Measurements from ENCODE around the gene SOX6. TPM values are rescaled to one million over a fixed set of nuclear protein-coding genes. Genes with fewer than 3 reads are reported as not detected.
A peak's percentile ranks its signal among the peaks of the same experiment; 100 is the strongest.
"Not testable (repeated sequence)": the region's sequence is repeated elsewhere in the genome, so short reads cannot be mapped to it uniquely, and the experiment has no call there.

The SOX6 gene
- total and polyA plus RNA-seq, 9 donors: 10.9 to 26.5 (median 17.9) TPM

- H3K27ac ChIP-seq (ENCODE audit: low read length): no peak overlapping the region
- no CpG with 5 or more reads among the region's 1 CpG for WGBS (ENCODE audit: insufficient coverage)
Observed at GRCh38 chr11:16040151-16040550, 316.2 kb downstream of the SOX6 start.

GRCh38 chr11:16037179-16037578 is 319.2 kb downstream of the SOX6 start:
- Histone ChIP-seq H3K27me3 (ENCODE audit: control insufficient read depth, insufficient read depth, low read length) (no peaks in the 10 kb centered on the region), H3K36me3 (ENCODE audit: control insufficient read depth, insufficient read depth, low read length) (no peaks in the 10 kb centered on the region), H3K4me3 (ENCODE audit: low read length) (no peak overlapping the region), H3K27ac (ENCODE audit: low read length) (no peak overlapping the region), H3K9me3 (replicated peaks; ENCODE audit: control insufficient read depth, low read depth, low read length) (no peaks in the 10 kb centered on the region), H3K4me1 (ENCODE audit: control insufficient read depth, insufficient read depth, low read length) (no peaks in the 10 kb centered on the region)
- no peak for DNase-seq

More at GRCh38 chr11:16040151-16040550, 316.2 kb downstream of the SOX6 start:
- DNase-seq: peak; percentile 37
- no peaks in the 10 kb centered on the region for H3K27me3 ChIP-seq (ENCODE audit: control insufficient read depth, insufficient read depth, low read length)
- H3K4me3 ChIP-seq (ENCODE audit: low read length): no peak overlapping the region
- no peaks in the 10 kb centered on the region for H3K36me3 ChIP-seq (ENCODE audit: control insufficient read depth, insufficient read depth, low read length)
- no peaks in the 10 kb centered on the region for H3K9me3 ChIP-seq (replicated peaks; ENCODE audit: control insufficient read depth, low read depth, low read length)
- H3K4me1 ChIP-seq (ENCODE audit: control insufficient read depth, insufficient read depth, low read length): no peaks in the 10 kb centered on the region

GRCh38 chr11:16036218-16036617 is 320.1 kb downstream of the SOX6 start:
- H3K27ac ChIP-seq (ENCODE audit: low read length): no peak overlapping the region
- no peaks in the 10 kb centered on the region for H3K4me1 ChIP-seq (ENCODE audit: control insufficient read depth, insufficient read depth, low read length)
- no peaks in the 10 kb centered on the region for H3K36me3 ChIP-seq (ENCODE audit: control insufficient read depth, insufficient read depth, low read length)
- H3K4me3 ChIP-seq (ENCODE audit: low read length): no peak overlapping the region
- H3K9me3 ChIP-seq (replicated peaks; ENCODE audit: control insufficient read depth, low read depth, low read length): no peaks in the 10 kb centered on the region
- no peak for DNase-seq
- no peaks in the 10 kb centered on the region for H3K27me3 ChIP-seq (ENCODE audit: control insufficient read depth, insufficient read depth, low read length)
- WGBS (ENCODE audit: insufficient coverage): 100% methylated on average over 2 of the region's 6 CpGs

GRCh38 chr11:16034074-16034473 is 322.3 kb downstream of the SOX6 start:
- WGBS (ENCODE audit: insufficient coverage): no CpG with 5 or more reads among the region's 1 CpG
- H3K4me1 ChIP-seq (ENCODE audit: control insufficient read depth, insufficient read depth, low read length): no peaks in the 10 kb centered on the region
- H3K9me3 ChIP-seq (replicated peaks; ENCODE audit: control insufficient read depth, low read depth, low read length): no peaks in the 10 kb centered on the region
- DNase-seq: no peak
- H3K36me3 ChIP-seq (ENCODE audit: control insufficient read depth, insufficient read depth, low read length): no peaks in the 10 kb centered on the region
- no peaks in the 10 kb centered on the region for H3K27me3 ChIP-seq (ENCODE audit: control insufficient read depth, insufficient read depth, low read length)
- H3K27ac ChIP-seq (ENCODE audit: low read length): no peak overlapping the region
- H3K4me3 ChIP-seq (ENCODE audit: low read length): no peak overlapping the region

- WGBS (ENCODE audit: insufficient coverage): 100% methylated on average over 1 of the region's 3 CpGs
Observed at GRCh38 chr11:16032974-16033373, 323.4 kb downstream of the SOX6 start.

GRCh38 chr11:16031210-16031609 is 325.1 kb downstream of the SOX6 start:
- no CpG with 5 or more reads among the region's 1 CpG for WGBS (ENCODE audit: insufficient coverage)
- no peak for DNase-seq
- no peaks in the 10 kb centered on the region for H3K4me1 ChIP-seq (ENCODE audit: control insufficient read depth, insufficient read depth, low read length)
- no peaks in the 10 kb centered on the region for H3K9me3 ChIP-seq (replicated peaks; ENCODE audit: control insufficient read depth, low read depth, low read length)
- H3K27ac ChIP-seq (ENCODE audit: low read length): no peak overlapping the region
- no peaks in the 10 kb centered on the region for H3K36me3 ChIP-seq (ENCODE audit: control insufficient read depth, insufficient read depth, low read length)
- no peak overlapping the region for H3K4me3 ChIP-seq (ENCODE audit: low read length)
- no peaks in the 10 kb centered on the region for H3K27me3 ChIP-seq (ENCODE audit: control insufficient read depth, insufficient read depth, low read length)

More at GRCh38 chr11:16032974-16033373, 323.4 kb downstream of the SOX6 start:
- no peaks in the 10 kb centered on the region for H3K27me3 ChIP-seq (ENCODE audit: control insufficient read depth, insufficient read depth, low read length)
- no peak overlapping the region for H3K27ac ChIP-seq (ENCODE audit: low read length)
- no peaks in the 10 kb centered on the region for H3K4me1 ChIP-seq (ENCODE audit: control insufficient read depth, insufficient read depth, low read length)
- no peak overlapping the region for H3K4me3 ChIP-seq (ENCODE audit: low read length)
- H3K9me3 ChIP-seq (replicated peaks; ENCODE audit: control insufficient read depth, low read depth, low read length): no peaks in the 10 kb centered on the region
- H3K36me3 ChIP-seq (ENCODE audit: control insufficient read depth, insufficient read depth, low read length): no peaks in the 10 kb centered on the region
- no peak for DNase-seq

- Histone ChIP-seq H3K36me3 (ENCODE audit: control insufficient read depth, insufficient read depth, low read length) (no peaks in the 10 kb centered on the region), H3K27me3 (ENCODE audit: control insufficient read depth, insufficient read depth, low read length) (no peaks in the 10 kb centered on the region), H3K4me1 (ENCODE audit: control insufficient read depth, insufficient read depth, low read length) (no peaks in the 10 kb centered on the region), H3K4me3 (ENCODE audit: low read length) (no peak overlapping the region), H3K9me3 (replicated peaks; ENCODE audit: control insufficient read depth, low read depth, low read length) (no peaks in the 10 kb centered on the region), H3K27ac (ENCODE audit: low read length) (no peak overlapping the region)
- WGBS (ENCODE audit: insufficient coverage): no CpG with 5 or more reads among the region's 1 CpG
- no peak for DNase-seq
Observed at GRCh38 chr11:16030664-16031063, 325.7 kb downstream of the SOX6 start.

- not testable (repeated sequence) for DNase-seq; H3K4me1 ChIP-seq (ENCODE audit: control insufficient read depth, insufficient read depth, low read length); H3K36me3 ChIP-seq (ENCODE audit: control insufficient read depth, insufficient read depth, low read length); H3K27ac ChIP-seq (ENCODE audit: low read length); H3K9me3 ChIP-seq (replicated peaks; ENCODE audit: control insufficient read depth, low read depth, low read length); H3K4me3 ChIP-seq (ENCODE audit: low read length); H3K27me3 ChIP-seq (ENCODE audit: control insufficient read depth, insufficient read depth, low read length)
- whole genome bisulfite sequencing (ENCODE audit: insufficient coverage): 98% methylated on average over 10 of the region's 10 CpGs
Observed at GRCh38 chr11:16029151-16029550, 327.2 kb downstream of the SOX6 start.

GRCh38 chr11:16028419-16028818 is 327.9 kb downstream of the SOX6 start:
- no peak overlapping the region for H3K4me3 ChIP-seq (ENCODE audit: low read length)
- H3K4me1 ChIP-seq (ENCODE audit: control insufficient read depth, insufficient read depth, low read length): no peaks in the 10 kb centered on the region
- peaks cover 3% of the 10 kb centered on the region for H3K36me3 ChIP-seq (ENCODE audit: control insufficient read depth, insufficient read depth, low read length)
- H3K9me3 ChIP-seq (replicated peaks; ENCODE audit: control insufficient read depth, low read depth, low read length): no peaks in the 10 kb centered on the region
- H3K27ac ChIP-seq (ENCODE audit: low read length): no peak overlapping the region
- DNase-seq: no peak
- no peaks in the 10 kb centered on the region for H3K27me3 ChIP-seq (ENCODE audit: control insufficient read depth, insufficient read depth, low read length)
- no CpG with 5 or more reads among the region's 6 CpGs for WGBS (ENCODE audit: insufficient coverage)

- peak; percentile 81 for DNase-seq
Observed at GRCh38 chr11:16027621-16028020, 328.7 kb downstream of the SOX6 start.

GRCh38 chr11:16026849-16027248 is 329.5 kb downstream of the SOX6 start:
- no peak for DNase-seq
- no peaks in the 10 kb centered on the region for H3K9me3 ChIP-seq (replicated peaks; ENCODE audit: control insufficient read depth, low read depth, low read length)
- no peaks in the 10 kb centered on the region for H3K27me3 ChIP-seq (ENCODE audit: control insufficient read depth, insufficient read depth, low read length)
- H3K36me3 ChIP-seq (ENCODE audit: control insufficient read depth, insufficient read depth, low read length): peaks cover 3% of the 10 kb centered on the region
- H3K27ac ChIP-seq (ENCODE audit: low read length): no peak overlapping the region
- no peaks in the 10 kb centered on the region for H3K4me1 ChIP-seq (ENCODE audit: control insufficient read depth, insufficient read depth, low read length)
- H3K4me3 ChIP-seq (ENCODE audit: low read length): no peak overlapping the region
- no CpG with 5 or more reads among the region's 2 CpGs for WGBS (ENCODE audit: insufficient coverage)

More at GRCh38 chr11:16027621-16028020, 328.7 kb downstream of the SOX6 start:
- Histone ChIP-seq H3K4me3 (ENCODE audit: low read length) (no peak overlapping the region), H3K9me3 (replicated peaks; ENCODE audit: control insufficient read depth, low read depth, low read length) (no peaks in the 10 kb centered on the region), H3K36me3 (ENCODE audit: control insufficient read depth, insufficient read depth, low read length) (peaks cover 3% of the 10 kb centered on the region), H3K27ac (ENCODE audit: low read length) (no peak overlapping the region), H3K27me3 (ENCODE audit: control insufficient read depth, insufficient read depth, low read length) (no peaks in the 10 kb centered on the region), H3K4me1 (ENCODE audit: control insufficient read depth, insufficient read depth, low read length) (no peaks in the 10 kb centered on the region)
- 0% methylated on average over 5 of the region's 6 CpGs for WGBS (ENCODE audit: insufficient coverage)

All from muscle of leg (tissue), 11 donors.